H9 (cell line): ENCODE measurements around the gene GALNT10. TPM values are rescaled to one million over a fixed set of nuclear protein-coding genes. Genes with fewer than 3 reads are reported as not detected.

Source experiments
- DNase-seq: peaks from one replicate; pipeline ENCODE4 v3.0.0-alpha.2; 2017
- H2AFZ ChIP-seq: one replicate; pipeline ENCODE4 v1.6.1; 2013; ENCODE audit warnings: mild to moderate bottlenecking, low read length, control low read depth, moderate library complexity
- H2AK5ac ChIP-seq: 2 replicates; pipeline ENCODE4 v1.6.1; 2013; ENCODE audit warnings: low read length, control low read depth, mixed read lengths; ENCODE audit not compliant: insufficient read length
- H2BK120ac ChIP-seq: one replicate; pipeline ENCODE4 v1.6.1; 2013; ENCODE audit warnings: low read depth, mild to moderate bottlenecking, low read length, control low read depth, inconsistent platforms; ENCODE audit not compliant: poor library complexity, severe bottlenecking
- H2BK12ac ChIP-seq: 2 replicates; pipeline ENCODE4 v1.6.1; 2013; ENCODE audit warnings: low read length, control low read depth, mixed read lengths, low read depth; ENCODE audit not compliant: insufficient read length
- H2BK15ac ChIP-seq: 2 replicates; pipeline ENCODE4 v1.6.1; 2013; ENCODE audit warnings: low read depth, low read length, control low read depth
- H2BK20ac ChIP-seq: one replicate; pipeline ENCODE4 v1.6.1; 2013; ENCODE audit warnings: low read depth, mild to moderate bottlenecking, low read length, control low read depth, inconsistent platforms; ENCODE audit not compliant: poor library complexity, severe bottlenecking
- H2BK5ac ChIP-seq: 2 replicates; pipeline ENCODE4 v1.6.1; 2013; ENCODE audit warnings: low read length, control low read depth, mixed read lengths; ENCODE audit not compliant: insufficient read length
- H3K14ac ChIP-seq: 2 replicates; pipeline ENCODE4 v1.6.1; 2013; ENCODE audit warnings: low read length, control low read depth; ENCODE audit not compliant: insufficient read depth
- H3K18ac ChIP-seq: 2 replicates; pipeline ENCODE4 v1.6.1; 2013; ENCODE audit warnings: low read depth, mild to moderate bottlenecking, mixed read lengths, low read length, control low read depth; ENCODE audit not compliant: insufficient read length
- H3K23ac ChIP-seq: 2 replicates; pipeline ENCODE4 v1.6.1; 2013; ENCODE audit warnings: low read length, control low read depth, mixed read lengths, low read depth; ENCODE audit not compliant: insufficient read length
- H3K23me2 ChIP-seq: 2 replicates; pipeline ENCODE4 v1.6.1; 2013; ENCODE audit warnings: low read depth, mild to moderate bottlenecking, mixed read lengths, low read length, control low read depth; ENCODE audit not compliant: insufficient read length, poor library complexity, severe bottlenecking
- H3K27ac ChIP-seq: 2 replicates; pipeline ENCODE4 v1.5.1; 2013; ENCODE audit warnings: low read length, control low read depth, mixed read lengths, low read depth; ENCODE audit not compliant: insufficient read length
- H3K27me3 ChIP-seq: 2 replicates; pipeline ENCODE4 v1.6.1; 2013; ENCODE audit warnings: low read length, control low read depth, inconsistent platforms; ENCODE audit not compliant: insufficient read depth
- H3K4ac ChIP-seq: 2 replicates; pipeline ENCODE4 v1.6.1; 2013; ENCODE audit warnings: low read depth, mild to moderate bottlenecking, control low read depth, inconsistent platforms, low read length, moderate library complexity
- H3K4me1 ChIP-seq: 2 replicates; pipeline ENCODE4 v1.6.1; 2013; ENCODE audit warnings: low read length, control low read depth, inconsistent platforms; ENCODE audit not compliant: insufficient read depth
- H3K4me2 ChIP-seq: 2 replicates; pipeline ENCODE4 v1.6.1; 2013; ENCODE audit warnings: low read length, control low read depth, mixed read lengths; ENCODE audit not compliant: insufficient read length, insufficient read depth
- H3K56ac ChIP-seq: 2 replicates; pipeline ENCODE4 v1.6.1; 2013; ENCODE audit warnings: low read depth, mild to moderate bottlenecking, mixed read lengths, low read length, control low read depth; ENCODE audit not compliant: insufficient read length
- H3K79me1 ChIP-seq: 2 replicates; pipeline ENCODE4 v1.6.1; 2013; ENCODE audit warnings: low read depth, mild to moderate bottlenecking, moderate library complexity, low read length, control low read depth, inconsistent platforms; ENCODE audit not compliant: insufficient read depth, poor library complexity, severe bottlenecking
- H3K79me2 ChIP-seq: 2 replicates; pipeline ENCODE4 v1.6.1; 2013; ENCODE audit warnings: low read length, control low read depth, inconsistent platforms; ENCODE audit not compliant: insufficient read depth
- H3K9ac ChIP-seq: 2 replicates; pipeline ENCODE4 v1.6.1; 2013; ENCODE audit warnings: low read length, control low read depth, mixed read lengths; ENCODE audit not compliant: insufficient read length; ENCODE audit errors: extremely low read depth
- H3K9me3 ChIP-seq: one replicate; pipeline ENCODE4 v1.6.1; 2013; ENCODE audit warnings: low read depth, low read length, inconsistent platforms; ENCODE audit not compliant: control insufficient read depth
- H3T11ph ChIP-seq: one replicate; pipeline ENCODE4 v1.6.1; 2013; ENCODE audit warnings: mild to moderate bottlenecking, low read length, control low read depth, inconsistent platforms
- H4K20me1 ChIP-seq: one replicate; pipeline ENCODE4 v1.6.1; 2013; ENCODE audit not compliant: control insufficient read depth, insufficient read length, insufficient read depth
- H4K5ac ChIP-seq: 2 replicates; pipeline ENCODE4 v1.6.1; 2013; ENCODE audit warnings: low read depth, mild to moderate bottlenecking, mixed read lengths, low read length, control low read depth; ENCODE audit not compliant: insufficient read length
- H4K8ac ChIP-seq: replicated peaks from 2 replicates; pipeline ENCODE4 v1.6.1; 2013; ENCODE audit warnings: low read length, control low read depth, mixed read lengths, low read depth; ENCODE audit not compliant: insufficient read length
- H4K91ac ChIP-seq: 2 replicates; pipeline ENCODE4 v1.6.1; 2013; ENCODE audit warnings: low read depth, mild to moderate bottlenecking, moderate library complexity, mixed read lengths, low read length, control low read depth; ENCODE audit not compliant: insufficient read length
- H3K27ac Mint-ChIP-seq, 3 experiments: 2 replicates in 2 of 3; 3 replicates in 1 of 3; pipeline ENCODE4 v1.8.0; 2020 to 2021; ENCODE audit warnings: mixed read lengths in 3 of 3, mild to moderate bottlenecking in 1 of 3, moderate library complexity in 1 of 3
- H3K27me3 Mint-ChIP-seq: 2 replicates; pipeline ENCODE4 v1.8.0; 2021; ENCODE audit warnings: low read depth, mild to moderate bottlenecking, moderate library complexity, mixed read lengths
- H3K36me3 Mint-ChIP-seq, 3 experiments: 2 replicates in 2 of 3; 3 replicates in 1 of 3; pipeline ENCODE4 v1.8.0; 2020 to 2021; ENCODE audit warnings: low read depth in 3 of 3, mixed read lengths in 3 of 3; ENCODE audit not compliant: insufficient read depth in 1 of 3
- H3K4me1 Mint-ChIP-seq, 2 experiments: 2 replicates each; pipeline ENCODE4 v1.8.0; 2020; ENCODE audit warnings: mixed read lengths in 2 of 2
- H3K4me3 Mint-ChIP-seq, 2 experiments: 2 replicates in 1 of 2; 3 replicates in 1 of 2; pipeline ENCODE4 v1.8.0; 2020 to 2021; ENCODE audit warnings: mild to moderate bottlenecking in 2 of 2, mixed read lengths in 2 of 2, moderate library complexity in 1 of 2
- H3K9me3 Mint-ChIP-seq, 2 experiments: 2 replicates in 1 of 2; 3 replicates in 1 of 2; pipeline ENCODE4 v1.8.0; 2020; ENCODE audit warnings: mild to moderate bottlenecking in 2 of 2, mixed read lengths in 2 of 2, moderate library complexity in 1 of 2
- CTCF ChIP-seq: fragments of 200-600 bp; sonication (generic); conservative IDR thresholded peaks from 3 replicates; pipeline ENCODE4 v1.8.0; 2021; ENCODE audit warnings: antibody characterized with exemption, mild to moderate bottlenecking
- WGBS: extraction: QIAGEN DNeasy Blood & Tissue Kit; methylation state at CpG from one replicate; pipeline ENCODE4 v1.1.7; 2013; ENCODE audit warnings: missing lambda C conversion rate, low lambda C conversion rate, mixed read lengths; ENCODE audit not compliant: insufficient read length; ENCODE audit errors: extremely low coverage; 5-methylcytosine and 5-hydroxymethylcytosine counted together
- total RNA-seq: library from RNA; stranded (reverse); gene quantifications from 2 replicates; pipeline ENCODE4 v1.2.1, GENCODE V29; 2021

The GALNT10 gene
- total RNA-seq, 1 experiment from 2014 or later = 15.4 TPM

- Histone ChIP-seq H3K4ac (no peak overlapping the region), H4K20me1 (no peaks in the 10 kb centered on the region), H2AK5ac (no peak overlapping the region), H4K5ac (no peak overlapping the region), H3K18ac (no peak overlapping the region), H3K9me3 (no peaks in the 10 kb centered on the region), H2BK15ac (no peak overlapping the region), H2BK20ac (no peak overlapping the region), H3K23ac (no peak overlapping the region), H3K23me2 (no peaks in the 10 kb centered on the region), H2AFZ (no peak overlapping the region), H3K9ac (no peak overlapping the region), H3K79me1 (no peaks in the 10 kb centered on the region), H3K79me2 (no peaks in the 10 kb centered on the region), H4K8ac (no peak overlapping the region), H3K14ac (no peak overlapping the region), H3K4me1 (no peaks in the 10 kb centered on the region; the same call in 1 of the 2 replicates), H3K27ac (no peak overlapping the region), H2BK5ac (no peak overlapping the region), H3T11ph (no peak overlapping the region), H2BK12ac (no peak overlapping the region), H3K4me2 (no peak overlapping the region), H4K91ac (no peak overlapping the region), H3K27me3 (no peaks in the 10 kb centered on the region), H2BK120ac (no peak overlapping the region), H3K56ac (no peak overlapping the region)
- H3K36me3 Mint-ChIP-seq = no peaks in the 10 kb centered on the region; a peak in 1 of 7 replicates
- H3K9me3 Mint-ChIP-seq = no peaks in the 10 kb centered on the region
- H3K4me3 Mint-ChIP-seq = no peak overlapping the region
- no CpG with 5 or more reads among the region's 7 CpGs for WGBS
- no peak overlapping the region; a peak in 1 of 7 replicates for H3K27ac Mint-ChIP-seq
- DNase-seq = no peak
- H3K27me3 Mint-ChIP-seq = no peaks in the 10 kb centered on the region
- peaks cover 6 to 12% of the 10 kb centered on the region in 2 experiments; a peak in 3 of 4 replicates for H3K4me1 Mint-ChIP-seq
- TF ChIP-seq CTCF = no peak
Observed at GRCh38 chr5:154342211-154342610, 151.7 kb downstream of the GALNT10 start.
